ENCODE measurements around the gene SELENOK. TPM values are rescaled to one million over a fixed set of nuclear protein-coding genes. Genes with fewer than 3 reads are reported as not detected.

Gene SELENOK
- total and polyA plus RNA-seq, 2 of the 4 experiments (the other 2 are of a cell fraction) = 35.5 to 37.1 TPM

DNA sequence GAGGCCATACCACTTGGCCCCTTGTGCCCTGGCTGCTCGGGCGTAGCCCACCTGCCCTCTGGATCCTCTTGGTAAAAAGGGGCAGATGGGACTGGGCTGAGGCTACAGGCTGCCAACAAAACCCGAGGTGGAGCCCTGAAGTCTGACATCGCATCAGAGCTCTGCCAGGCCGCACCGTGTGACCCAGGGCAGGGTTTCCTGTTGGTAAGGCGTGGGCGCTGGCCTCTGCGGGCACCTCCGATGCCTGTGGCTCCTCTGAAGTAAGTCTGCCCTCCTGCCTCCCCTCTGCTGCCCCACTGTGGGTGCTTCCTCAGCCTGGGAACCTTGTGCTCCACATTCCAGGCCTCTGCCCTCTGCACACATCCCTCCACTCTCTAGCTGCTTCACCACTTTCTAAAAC, 54.3 kb downstream of the SELENOK start:
- POLR2A ChIA-PET (ENCODE audit: unreplicated experiment) = no interaction called here
- intact Hi-C loops (cut with micrococcal nuclease) = no loop called here

More for the DNA sequence above, 54.3 kb downstream of the SELENOK start:
- TF ChIP-seq NFE2L2 (IDR thresholded peaks at IDR 0.05; ENCODE audit: low read depth, low read length) (no peak), RAD21 (IDR thresholded peaks at IDR 0.05; ENCODE audit: low read length) (no peak), CEBPB (IDR thresholded peaks at IDR 0.05; ENCODE audit: low read depth, low read length) (no peak), MXI1 (IDR thresholded peaks at IDR 0.05; ENCODE audit: borderline replicate concordance, low read depth, low read length) (no peak), MAZ (IDR thresholded peaks at IDR 0.05; ENCODE audit: borderline replicate concordance, low read depth, low read length) (no peak), RCOR1 (IDR thresholded peaks at IDR 0.05; ENCODE audit: insufficient replicate concordance, low read length) (no peak), BHLHE40 (IDR thresholded peaks at IDR 0.05; ENCODE audit: low read depth, low read length) (no peak), SMC3 (IDR thresholded peaks at IDR 0.05; ENCODE audit: low read depth, low read length) (no peak), POLR2A (IDR thresholded peaks at IDR 0.05; ENCODE audit: low read depth, low read length) (no peak), MAFK (IDR thresholded peaks at IDR 0.05; ENCODE audit: low read depth, low read length) (no peak), RFX5 (IDR thresholded peaks at IDR 0.05; ENCODE audit: low read depth, low read length) (no peak), CTCF (conservative IDR thresholded peaks at IDR 0.05; ENCODE audit: low read depth, low read length) (no peak), CHD1 (IDR thresholded peaks at IDR 0.05; ENCODE audit: low read depth, low read length) (no peak), FOS (IDR thresholded peaks at IDR 0.05; ENCODE audit: low read depth, low read length) (no peak), ELK1 (IDR thresholded peaks at IDR 0.05; ENCODE audit: borderline replicate concordance, low read depth, low read length) (no peak)
- TF ChIP-seq, protein P1, sequence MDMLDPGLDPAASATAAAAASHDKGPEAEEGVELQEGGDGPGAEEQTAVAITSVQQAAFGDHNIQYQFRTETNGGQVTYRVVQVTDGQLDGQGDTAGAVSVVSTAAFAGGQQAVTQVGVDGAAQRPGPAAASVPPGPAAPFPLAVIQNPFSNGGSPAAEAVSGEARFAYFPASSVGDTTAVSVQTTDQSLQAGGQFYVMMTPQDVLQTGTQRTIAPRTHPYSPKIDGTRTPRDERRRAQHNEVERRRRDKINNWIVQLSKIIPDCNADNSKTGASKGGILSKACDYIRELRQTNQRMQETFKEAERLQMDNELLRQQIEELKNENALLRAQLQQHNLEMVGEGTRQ (IDR thresholded peaks at IDR 0.05; ENCODE audit: low read depth, low read length) = no peak
- no peak overlapping the region for H3K23ac ChIP-seq (ENCODE audit: low read depth, low read length)
- CTCF ChIA-PET = no interaction called here
- no peak overlapping the region for H2BK15ac ChIP-seq (ENCODE audit: low read depth, low read length)
- in situ Hi-C loops (cut with MboI; ENCODE audit: low sequenced_read_pairs) (no loop called here), dilution Hi-C loops (cut with HindIII; ENCODE audit: low sequenced_read_pairs, unreplicated experiment) (no loop called here)
- H4K8ac ChIP-seq (ENCODE audit: low read depth in 2 of 2, low read length in 2 of 2) = no peak overlapping the region
- no peak overlapping the region for H3K4me2 ChIP-seq (ENCODE audit: low read depth, low read length)
- H2BK20ac ChIP-seq (ENCODE audit: low read depth, low read length) = no peak overlapping the region
- no peak overlapping the region for H2BK5ac ChIP-seq (ENCODE audit: low read depth, low read length, poor library complexity, severe bottlenecking)
- no peak overlapping the region for H3K56ac ChIP-seq (ENCODE audit: extremely low read depth, insufficient read depth, low read length)
- WGBS, 2 experiments (ENCODE audit: extremely low coverage in 2 of 2, insufficient read length in 1 of 2) = 86% methylated on average over 10 of the region's 10 CpGs; no CpG with 5 or more reads in 1 of the 2 experiments
- no peak overlapping the region for H2AK5ac ChIP-seq (ENCODE audit: low read depth, low read length)
- BruUV-seq (replicated peaks) = no TSS peak
- H2AFZ ChIP-seq (replicated peaks; ENCODE audit: low read length, poor library complexity) = peak overlapping the region; percentile 32
- no peak overlapping the region for H3K9ac ChIP-seq (ENCODE audit: low read depth, low read length)
- no peak overlapping the region for H2AK9ac ChIP-seq (replicated peaks; ENCODE audit: low read depth, low read length, poor library complexity)
- H4K5ac ChIP-seq (ENCODE audit: low read depth, low read length) = no peak overlapping the region
- no peak for DNase-seq
- peaks cover 2% of the 10 kb centered on the region for H3K27me3 ChIP-seq (ENCODE audit: control insufficient read depth, insufficient read depth, low read length)
- H3K27ac ChIP-seq (ENCODE audit: insufficient read depth, low read length) = no peak overlapping the region
- no peaks in the 10 kb centered on the region for H3K9me3 ChIP-seq (ENCODE audit: control insufficient read depth, insufficient read depth, low read length)
- no peak overlapping the region for H3K4me3 ChIP-seq (ENCODE audit: insufficient read depth, low read depth, low read length)
- H3K4ac ChIP-seq (ENCODE audit: low read depth, low read length) = no peak overlapping the region
- no peaks in the 10 kb centered on the region for H4K20me1 ChIP-seq (ENCODE audit: insufficient read depth, low read length)
- H3K14ac ChIP-seq (replicated peaks; ENCODE audit: low read depth, low read length) = no peak overlapping the region
- H3K79me1 ChIP-seq (ENCODE audit: low read depth in 1 of 2, low read length in 2 of 2) = no peaks in the 10 kb centered on the region
- no peak overlapping the region for H4K91ac ChIP-seq (ENCODE audit: insufficient read depth, low read depth, low read length)
- H3K4me1 ChIP-seq (ENCODE audit: control insufficient read depth, insufficient read depth, low read length) = no peaks in the 10 kb centered on the region
- ATAC-seq (ENCODE audit: low read depth) = no peak
- no peak overlapping the region for H3K18ac ChIP-seq (ENCODE audit: low read depth, low read length)
- H3K9me1 ChIP-seq (ENCODE audit: insufficient read depth, low read length) = no peaks in the 10 kb centered on the region
- H2BK120ac ChIP-seq (ENCODE audit: low read depth, low read length) = no peak overlapping the region
- no peaks in the 10 kb centered on the region for H3K36me3 ChIP-seq (ENCODE audit: control insufficient read depth, insufficient read depth, low read length)

Data from IMR-90 (cell line).